ENCODE measurements around the gene B3GNT7. TPM values are rescaled to one million over a fixed set of nuclear protein-coding genes. Genes with fewer than 3 reads are reported as not detected.
A peak's percentile ranks its signal among the peaks of the same experiment; 100 is the strongest.

Gene B3GNT7
- total and polyA plus RNA-seq, 10 donors, result 0.96 to 17.5 (median 11.4) TPM

DNA sequence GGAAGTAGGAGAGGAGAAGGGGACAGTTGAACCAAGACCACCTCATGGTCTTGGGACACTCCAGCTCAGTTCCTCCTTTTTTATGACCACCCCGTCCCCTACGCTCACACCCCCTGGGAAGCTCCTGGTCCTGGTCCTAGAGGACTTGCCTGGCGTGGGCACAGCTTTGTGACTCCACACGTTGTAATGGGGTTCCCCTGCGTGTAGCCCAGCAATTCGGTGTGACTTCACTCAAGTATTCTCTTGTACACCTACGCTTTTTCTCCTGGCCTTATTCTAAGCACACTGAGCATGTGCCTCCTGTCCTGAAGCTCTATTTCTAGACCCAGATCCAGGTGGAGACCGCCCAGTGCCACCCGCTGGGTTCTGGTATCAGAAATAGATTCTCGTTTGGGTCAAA lies 36.1 kb upstream of the B3GNT7 start:
- 84 to 98% (median 86%) methylated on average over 10 of the region's 10 CpGs for WGBS, 5 donors
- DNase-seq, result no peak
- Histone ChIP-seq H3K27ac (no peak overlapping the region), H3K4me3 (no peak overlapping the region), H3K9me3 (no peaks in the 10 kb centered on the region), H3K4me1 (peaks cover 0 to 26% (median 18%) of the 10 kb centered on the region in 6 donors), H3K27me3 (replicated peaks in 1 of 7) (no peaks in the 10 kb centered on the region), H3K36me3 (peaks cover 0 to 11% (median 0%) of the 10 kb centered on the region in 6 donors)
- TF ChIP-seq POLR2AphosphoS5 (IDR thresholded peaks at IDR 0.05) (no peak), POLR2A (IDR thresholded peaks at IDR 0.05) (no peak)
- TF ChIP-seq, protein P1, sequence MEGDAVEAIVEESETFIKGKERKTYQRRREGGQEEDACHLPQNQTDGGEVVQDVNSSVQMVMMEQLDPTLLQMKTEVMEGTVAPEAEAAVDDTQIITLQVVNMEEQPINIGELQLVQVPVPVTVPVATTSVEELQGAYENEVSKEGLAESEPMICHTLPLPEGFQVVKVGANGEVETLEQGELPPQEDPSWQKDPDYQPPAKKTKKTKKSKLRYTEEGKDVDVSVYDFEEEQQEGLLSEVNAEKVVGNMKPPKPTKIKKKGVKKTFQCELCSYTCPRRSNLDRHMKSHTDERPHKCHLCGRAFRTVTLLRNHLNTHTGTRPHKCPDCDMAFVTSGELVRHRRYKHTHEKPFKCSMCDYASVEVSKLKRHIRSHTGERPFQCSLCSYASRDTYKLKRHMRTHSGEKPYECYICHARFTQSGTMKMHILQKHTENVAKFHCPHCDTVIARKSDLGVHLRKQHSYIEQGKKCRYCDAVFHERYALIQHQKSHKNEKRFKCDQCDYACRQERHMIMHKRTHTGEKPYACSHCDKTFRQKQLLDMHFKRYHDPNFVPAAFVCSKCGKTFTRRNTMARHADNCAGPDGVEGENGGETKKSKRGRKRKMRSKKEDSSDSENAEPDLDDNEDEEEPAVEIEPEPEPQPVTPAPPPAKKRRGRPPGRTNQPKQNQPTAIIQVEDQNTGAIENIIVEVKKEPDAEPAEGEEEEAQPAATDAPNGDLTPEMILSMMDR (IDR thresholded peaks at IDR 0.05 in 8 of 11, conservative IDR thresholded peaks at IDR 0.05 in 3 of 11), result no peak
- intact Hi-C loops (cut with DNase I; ENCODE audit: low total_unique reads), result no loop called here

- Histone ChIP-seq H3K36me3 (peaks cover 0 to 11% (median 0%) of the 10 kb centered on the region in 6 donors), H3K27ac (peak overlapping the region in 1 of 8 donors; percentile 71), H3K4me1 (peaks cover 0 to 30% (median 18%) of the 10 kb centered on the region in 6 donors), H3K9me3 (no peaks in the 10 kb centered on the region), H3K4me3 (no peak overlapping the region), H3K27me3 (replicated peaks in 1 of 7) (no peaks in the 10 kb centered on the region)
- WGBS, 5 donors, result 85 to 99% (median 94%) methylated on average over 9 to 11 of the region's 11 CpGs
- TF ChIP-seq, protein P1 (IDR thresholded peaks at IDR 0.05 in 8 of 11, conservative IDR thresholded peaks at IDR 0.05 in 3 of 11), result no peak
- no peak for TF ChIP-seq POLR2A (IDR thresholded peaks at IDR 0.05)
- no peak for TF ChIP-seq POLR2AphosphoS5 (IDR thresholded peaks at IDR 0.05)
- intact Hi-C loops (cut with DNase I; ENCODE audit: low total_unique reads), result no loop called here
- DNase-seq, result no peak
Measured at GRCh38 chr2:231359948-231360347, 35.6 kb upstream of the B3GNT7 start.

GRCh38 chr2:231360401-231360800 lies 35.1 kb upstream of the B3GNT7 start:
- Histone ChIP-seq H3K9me3 (no peaks in the 10 kb centered on the region), H3K27me3 (replicated peaks in 1 of 7) (no peaks in the 10 kb centered on the region), H3K4me1 (peaks cover 0 to 34% (median 18%) of the 10 kb centered on the region in 6 donors), H3K4me3 (no peak overlapping the region), H3K36me3 (peaks cover 0 to 11% (median 0%) of the 10 kb centered on the region in 6 donors), H3K27ac (peak overlapping the region in 4 of 8 donors; percentile 31 to 79 (median 74))
- TF ChIP-seq, protein P1 (IDR thresholded peaks at IDR 0.05 in 8 of 11, conservative IDR thresholded peaks at IDR 0.05 in 3 of 11), result no peak
- TF ChIP-seq POLR2A (IDR thresholded peaks at IDR 0.05) (no peak), POLR2AphosphoS5 (IDR thresholded peaks at IDR 0.05) (no peak)
- no peak for DNase-seq
- intact Hi-C loops (cut with DNase I; ENCODE audit: low total_unique reads), result no loop called here
- WGBS, 5 donors, result 88 to 95% (median 90%) methylated on average over 5 to 11 of the region's 11 CpGs

DNA sequence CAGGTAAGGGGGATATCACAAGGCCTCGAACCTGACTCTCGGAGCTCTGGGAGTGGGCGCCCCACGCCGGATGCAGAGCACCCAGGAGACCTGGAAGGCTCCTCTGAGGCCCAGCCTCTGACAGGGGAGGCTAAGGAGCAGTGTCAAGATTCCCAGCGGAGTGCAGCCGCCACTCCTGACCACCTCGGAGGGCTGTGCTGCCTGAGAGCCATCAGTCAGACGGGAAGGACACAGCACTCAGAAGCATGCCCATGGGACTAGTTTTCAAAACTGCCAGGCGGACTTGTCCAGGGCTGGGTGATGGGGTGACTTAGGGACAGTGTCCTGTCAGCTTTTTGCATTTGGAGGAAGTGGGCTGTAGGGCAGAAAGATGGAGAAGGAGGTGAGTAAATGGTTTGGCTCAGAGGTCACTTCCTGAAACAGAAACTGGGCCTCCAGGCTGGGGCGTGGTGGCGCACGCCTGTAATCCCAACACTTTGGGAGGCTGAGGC lies 34.6 kb upstream of the B3GNT7 start:
- Histone ChIP-seq H3K4me3 (no peak overlapping the region), H3K4me1 (peaks cover 0 to 34% (median 18%) of the 10 kb centered on the region in 6 donors), H3K27me3 (replicated peaks in 1 of 7) (no peaks in the 10 kb centered on the region), H3K9me3 (no peaks in the 10 kb centered on the region), H3K27ac (peak overlapping the region in 4 of 8 donors; percentile 63 to 79 (median 74)), H3K36me3 (peaks cover 0 to 11% (median 0%) of the 10 kb centered on the region in 6 donors)
- intact Hi-C loops (cut with DNase I; ENCODE audit: low total_unique reads), result no loop called here
- TF ChIP-seq POLR2AphosphoS5 (IDR thresholded peaks at IDR 0.05) (peak in 2 of 3 donors; percentile 20 to 22), POLR2A (IDR thresholded peaks at IDR 0.05) (no peak)
- TF ChIP-seq, protein P1 (IDR thresholded peaks at IDR 0.05 in 8 of 11, conservative IDR thresholded peaks at IDR 0.05 in 3 of 11), result no peak
- DNase-seq, result no peak
- WGBS, 5 donors, result 87 to 99% (median 88%) methylated on average over 7 to 13 of the region's 13 CpGs

Measured in spleen (tissue), 11 donors.